ENCODE results near the gene RBPJ.

RBPJ gene

DNA sequence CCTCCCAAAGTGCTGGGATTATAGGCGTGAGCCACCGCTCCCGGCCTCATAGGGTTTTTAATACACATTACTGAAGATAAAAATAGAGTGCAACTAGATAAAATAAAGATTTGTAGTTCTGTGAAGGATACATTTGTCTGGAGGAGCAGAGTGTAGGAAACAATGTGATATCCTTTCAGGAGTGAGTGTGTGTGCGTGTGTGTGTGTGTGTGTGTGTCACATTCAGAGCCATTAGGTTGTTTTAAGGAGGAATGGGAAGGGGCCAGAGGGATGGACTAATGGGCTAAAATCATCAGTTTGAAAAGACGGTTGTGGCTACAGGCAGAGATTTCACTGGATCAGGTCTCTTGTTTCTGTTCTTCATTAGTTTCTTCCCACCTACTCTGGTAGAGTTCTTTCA is 40.0 kb downstream of the RBPJ start:
- H3K4me3 ChIP-seq (replicated peaks; ENCODE audit: low read depth, low read length) = no peak overlapping the region
- DNase-seq (ENCODE audit: low read depth) = no peak
- TF ChIP-seq, protein P1, sequence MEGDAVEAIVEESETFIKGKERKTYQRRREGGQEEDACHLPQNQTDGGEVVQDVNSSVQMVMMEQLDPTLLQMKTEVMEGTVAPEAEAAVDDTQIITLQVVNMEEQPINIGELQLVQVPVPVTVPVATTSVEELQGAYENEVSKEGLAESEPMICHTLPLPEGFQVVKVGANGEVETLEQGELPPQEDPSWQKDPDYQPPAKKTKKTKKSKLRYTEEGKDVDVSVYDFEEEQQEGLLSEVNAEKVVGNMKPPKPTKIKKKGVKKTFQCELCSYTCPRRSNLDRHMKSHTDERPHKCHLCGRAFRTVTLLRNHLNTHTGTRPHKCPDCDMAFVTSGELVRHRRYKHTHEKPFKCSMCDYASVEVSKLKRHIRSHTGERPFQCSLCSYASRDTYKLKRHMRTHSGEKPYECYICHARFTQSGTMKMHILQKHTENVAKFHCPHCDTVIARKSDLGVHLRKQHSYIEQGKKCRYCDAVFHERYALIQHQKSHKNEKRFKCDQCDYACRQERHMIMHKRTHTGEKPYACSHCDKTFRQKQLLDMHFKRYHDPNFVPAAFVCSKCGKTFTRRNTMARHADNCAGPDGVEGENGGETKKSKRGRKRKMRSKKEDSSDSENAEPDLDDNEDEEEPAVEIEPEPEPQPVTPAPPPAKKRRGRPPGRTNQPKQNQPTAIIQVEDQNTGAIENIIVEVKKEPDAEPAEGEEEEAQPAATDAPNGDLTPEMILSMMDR (IDR thresholded peaks at IDR 0.05; ENCODE audit: low read length, missing control alignments) = no peak

DNA sequence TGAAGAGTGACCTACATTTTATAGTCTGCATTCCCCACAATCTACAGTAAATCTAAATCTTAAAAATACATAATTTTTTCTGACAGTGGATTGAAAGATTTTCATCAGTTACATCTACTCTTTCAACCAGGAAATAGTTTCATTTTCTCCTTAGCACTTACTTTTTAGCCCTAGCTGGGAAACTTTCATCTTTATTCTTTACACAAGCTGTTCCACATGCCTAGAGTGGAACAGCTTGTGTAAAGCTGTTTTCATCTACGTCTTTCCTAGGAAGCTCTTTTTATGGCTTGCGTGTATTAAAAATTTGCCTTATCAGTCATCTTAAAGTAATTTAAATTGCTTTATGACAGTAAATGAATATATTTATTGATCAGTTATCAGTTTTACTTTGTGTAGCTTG is 40.5 kb downstream of the RBPJ start:
- TF ChIP-seq, protein P1 (IDR thresholded peaks at IDR 0.05; ENCODE audit: low read length, missing control alignments) = no peak
- no peak overlapping the region for H3K4me3 ChIP-seq (replicated peaks; ENCODE audit: low read depth, low read length)
- no peak for DNase-seq (ENCODE audit: low read depth)

DNA sequence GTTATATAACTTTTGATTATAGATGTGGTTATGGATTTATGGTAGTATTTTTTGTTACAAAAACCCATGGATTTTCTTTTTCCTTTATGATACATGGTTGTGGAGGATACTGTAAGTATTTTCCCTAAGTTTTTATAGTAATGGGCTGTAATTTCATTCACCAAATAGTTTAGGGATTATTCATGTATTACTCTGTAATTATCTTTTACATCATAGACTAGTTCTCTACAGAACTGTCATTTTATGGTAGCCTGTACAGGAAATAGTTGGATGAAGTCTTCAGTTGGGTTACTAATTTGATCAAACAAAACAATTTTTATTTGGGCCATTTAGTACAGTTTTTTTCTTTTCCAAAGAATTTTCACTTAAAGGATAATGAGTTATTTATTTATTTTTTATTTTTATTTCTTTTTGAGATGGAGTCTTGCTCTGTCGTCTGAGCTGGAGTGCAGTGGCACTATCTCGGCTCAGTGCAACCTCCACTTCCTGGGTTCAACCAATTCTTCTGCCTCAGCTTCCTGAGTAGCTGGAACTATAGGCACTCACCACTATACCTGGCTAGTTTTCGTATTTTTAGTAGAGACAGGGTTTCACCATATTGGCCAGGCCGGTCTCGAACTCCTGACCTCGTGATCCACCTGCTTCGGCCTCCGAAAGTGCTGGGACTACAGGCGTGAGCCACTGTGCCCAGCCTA is 42.1 kb downstream of the RBPJ start:
- TF ChIP-seq, protein P1 (IDR thresholded peaks at IDR 0.05; ENCODE audit: low read length, missing control alignments) = no peak
- DNase-seq (ENCODE audit: low read depth) = no peak
- H3K4me3 ChIP-seq (replicated peaks; ENCODE audit: low read depth, low read length) = no peak overlapping the region

DNA sequence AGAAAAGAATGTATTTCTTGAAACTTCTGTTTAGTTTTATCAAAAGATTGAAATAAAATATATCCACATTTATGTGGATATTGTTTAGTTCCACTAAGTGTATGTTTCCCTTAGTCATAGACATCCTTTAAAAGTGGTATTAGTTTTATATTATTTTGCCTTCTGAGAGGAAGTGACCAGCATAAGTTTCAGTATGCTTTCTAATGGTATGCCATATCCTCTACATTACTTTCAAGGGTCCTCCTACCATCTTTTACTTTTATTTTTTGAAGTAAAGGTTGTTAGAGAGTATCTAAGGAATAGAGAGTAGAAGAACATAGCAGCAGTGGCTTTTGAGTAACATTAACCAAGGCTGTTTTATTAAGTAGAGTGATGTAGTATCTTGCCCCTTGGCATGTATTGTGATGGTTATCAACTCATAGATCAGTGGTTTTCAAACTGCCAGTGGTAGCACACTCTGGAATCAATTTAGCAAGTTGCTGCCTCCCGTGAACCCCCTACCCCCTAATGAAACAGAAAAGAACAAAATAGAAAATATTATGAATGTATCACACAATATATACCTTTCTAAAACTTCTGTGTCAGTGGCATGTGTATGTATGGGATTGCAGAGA is 44.8 kb downstream of the RBPJ start:
- DNase-seq (ENCODE audit: low read depth) = no peak
- no peak overlapping the region for H3K4me3 ChIP-seq (replicated peaks; ENCODE audit: low read depth, low read length)
- TF ChIP-seq, protein P1 (IDR thresholded peaks at IDR 0.05; ENCODE audit: low read length, missing control alignments) = no peak

DNA sequence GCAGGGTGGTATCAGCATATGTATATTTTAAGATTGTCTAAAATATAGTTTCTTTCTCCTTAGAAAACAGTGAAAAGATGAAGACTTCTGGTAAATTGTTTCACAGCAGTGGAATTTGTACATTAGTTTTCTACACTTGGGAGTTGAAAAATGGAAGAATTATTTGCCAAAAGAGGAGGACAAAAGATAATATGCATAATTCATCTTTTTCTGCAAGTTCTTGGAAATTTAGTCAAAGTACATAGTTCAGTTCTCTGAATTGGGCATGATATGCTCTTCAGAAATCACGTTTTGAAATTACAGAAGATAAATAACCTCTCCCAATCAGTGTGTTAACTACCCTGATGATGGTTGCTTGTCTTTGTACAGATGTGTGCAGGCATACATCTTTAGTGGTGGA is 47.0 kb downstream of the RBPJ start:
- no peak for DNase-seq (ENCODE audit: low read depth)
- TF ChIP-seq, protein P1 (IDR thresholded peaks at IDR 0.05; ENCODE audit: low read length, missing control alignments) = no peak

DNA sequence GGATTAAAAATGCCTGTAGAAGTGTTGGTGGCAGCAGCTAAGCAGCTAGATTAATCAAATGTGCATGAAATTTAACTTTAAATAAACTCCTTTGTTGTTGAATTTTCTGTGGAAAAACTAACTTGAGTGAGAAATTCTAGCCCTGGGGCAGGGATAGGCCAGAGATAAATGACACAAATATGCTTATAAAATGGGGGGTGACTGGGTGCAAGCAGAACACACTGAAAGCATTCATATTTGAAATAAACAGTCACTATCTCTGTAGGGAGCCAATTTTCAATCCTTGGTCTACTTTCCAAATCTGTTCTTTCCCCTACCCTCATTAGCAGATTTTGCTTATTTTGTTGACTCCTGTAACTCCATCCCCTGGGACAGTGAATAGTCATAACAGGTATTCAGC is 47.9 kb downstream of the RBPJ start:
- DNase-seq (ENCODE audit: low read depth) = no peak
- TF ChIP-seq, protein P1 (IDR thresholded peaks at IDR 0.05; ENCODE audit: low read length, missing control alignments) = no peak
- H3K4me3 ChIP-seq (replicated peaks; ENCODE audit: low read depth, low read length) = no peak overlapping the region

More for the DNA sequence above, 47.0 kb downstream of the RBPJ start:
- no peak overlapping the region for H3K4me3 ChIP-seq (replicated peaks; ENCODE audit: low read depth, low read length)

DNA sequence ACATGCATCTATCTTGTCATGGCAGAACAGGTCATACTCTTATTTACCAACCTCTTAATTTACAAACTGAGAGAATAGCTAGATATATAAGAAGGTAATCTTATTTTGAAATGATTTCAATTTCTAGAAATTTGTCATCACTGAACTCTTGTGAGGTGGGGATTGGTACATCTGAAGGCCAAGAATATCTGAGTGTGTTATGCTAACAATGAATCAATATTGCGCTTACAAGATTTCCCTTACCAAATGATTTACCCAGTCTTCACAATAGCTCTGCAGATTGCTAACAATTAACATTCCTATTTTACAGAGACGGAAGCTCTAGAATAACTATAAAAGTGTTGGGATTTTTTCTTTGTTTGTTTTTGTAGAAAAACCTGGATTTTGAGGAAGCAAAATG is 48.3 kb downstream of the RBPJ start:
- H3K4me3 ChIP-seq (replicated peaks; ENCODE audit: low read depth, low read length) = no peak overlapping the region
- TF ChIP-seq, protein P1 (IDR thresholded peaks at IDR 0.05; ENCODE audit: low read length, missing control alignments) = no peak
- no peak for DNase-seq (ENCODE audit: low read depth)

All from fibroblast of pulmonary artery (primary cell).